ENCODE measurements around the gene CREM.
"Not testable (repeated sequence)": the region's sequence is repeated elsewhere in the genome, so short reads cannot be mapped to it uniquely, and the experiment has no call there.

CREM gene

GRCh38 chr10:35194471-35194870, 67.8 kb downstream of the CREM start:
- no peak for DNase-seq (ENCODE audit: low spot score)

GRCh38 chr10:35194906-35195305, 68.3 kb downstream of the CREM start:
- no peak for DNase-seq (ENCODE audit: low spot score)

DNA sequence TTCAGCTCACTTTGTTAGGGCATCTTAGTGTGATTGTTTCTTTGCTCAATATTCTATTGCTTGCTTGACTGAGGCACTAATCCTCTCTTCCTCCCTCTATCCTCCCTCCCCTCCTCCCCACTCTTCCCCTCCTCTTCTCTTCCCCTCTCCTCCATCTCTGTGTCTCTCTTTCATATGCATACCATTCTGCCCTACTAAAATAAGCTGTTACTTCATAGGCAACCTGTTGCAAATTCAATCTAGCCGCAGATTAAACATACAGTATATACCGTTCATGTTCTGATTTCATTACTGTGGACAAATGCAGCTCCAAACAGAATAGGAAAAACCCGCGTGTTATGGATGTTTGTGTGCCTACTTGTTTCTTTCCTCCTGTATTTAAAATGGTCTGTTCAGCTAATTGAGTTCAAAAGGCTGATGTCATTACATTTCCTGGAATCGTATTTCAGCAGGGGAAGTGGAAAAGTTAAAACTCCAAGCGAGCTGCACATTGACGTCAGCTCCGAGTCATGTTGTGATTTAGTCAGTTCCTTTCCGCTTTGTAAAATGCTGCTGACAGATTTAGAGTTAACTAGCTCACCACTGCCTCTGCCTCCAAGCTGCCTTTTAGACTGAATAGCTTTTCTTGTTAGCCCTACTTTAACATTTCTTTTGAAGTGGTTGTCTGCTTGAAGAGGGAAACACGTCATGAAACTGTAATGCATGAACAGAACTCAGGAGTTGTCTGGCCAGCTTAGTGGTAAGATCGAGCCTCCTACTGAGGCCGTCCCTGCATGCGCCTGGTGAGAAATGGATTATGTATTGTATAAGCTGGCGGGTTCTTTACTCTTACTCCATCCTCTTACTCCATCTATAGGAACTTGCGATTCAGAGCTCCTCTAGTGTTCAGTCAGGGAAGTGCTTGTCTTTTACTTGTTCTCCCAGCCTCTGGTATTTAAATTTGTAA, 69.0 kb downstream of the CREM start:
- DNase-seq (ENCODE audit: low spot score): peak; percentile 60

DNA sequence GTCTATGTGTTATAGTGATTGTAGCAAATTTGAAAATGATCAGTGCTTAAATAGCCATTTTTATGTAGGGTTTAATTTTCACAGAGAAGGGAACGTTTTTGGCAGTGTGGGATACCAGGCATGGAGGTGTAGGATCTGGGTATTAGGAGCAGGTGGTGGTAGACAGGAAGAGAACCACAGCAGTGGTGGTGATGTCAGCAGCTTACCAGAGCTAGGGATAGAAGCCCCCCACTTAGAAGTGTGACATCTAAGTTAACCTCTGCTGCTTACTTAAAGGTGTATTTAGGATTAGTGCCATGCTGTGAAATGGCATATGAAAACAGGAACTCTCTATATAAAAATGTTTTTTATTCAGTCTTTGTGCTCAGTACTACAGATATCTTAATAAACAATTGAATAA, 73.8 kb downstream of the CREM start:
- DNase-seq (ENCODE audit: low spot score): no peak

DNA sequence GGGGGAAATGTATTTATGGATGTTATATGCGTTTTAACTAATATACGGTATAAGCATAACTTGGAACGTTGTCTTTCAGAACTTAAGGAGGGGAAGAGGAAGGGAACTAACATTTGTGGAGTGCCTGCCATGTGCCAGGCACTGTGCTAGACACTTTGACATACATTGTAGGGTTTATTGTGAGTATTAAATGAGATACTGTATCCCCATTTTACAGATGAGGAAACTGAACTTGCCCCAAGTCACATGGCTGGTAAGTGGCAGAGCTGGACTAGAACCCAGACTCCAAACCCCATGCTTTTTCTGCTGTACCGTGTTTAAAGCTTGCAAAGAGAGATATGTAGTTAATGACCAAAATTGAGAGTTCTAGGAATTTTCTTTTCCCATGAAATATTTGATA, 74.6 kb downstream of the CREM start:
- no peak for DNase-seq (ENCODE audit: low spot score)

DNA sequence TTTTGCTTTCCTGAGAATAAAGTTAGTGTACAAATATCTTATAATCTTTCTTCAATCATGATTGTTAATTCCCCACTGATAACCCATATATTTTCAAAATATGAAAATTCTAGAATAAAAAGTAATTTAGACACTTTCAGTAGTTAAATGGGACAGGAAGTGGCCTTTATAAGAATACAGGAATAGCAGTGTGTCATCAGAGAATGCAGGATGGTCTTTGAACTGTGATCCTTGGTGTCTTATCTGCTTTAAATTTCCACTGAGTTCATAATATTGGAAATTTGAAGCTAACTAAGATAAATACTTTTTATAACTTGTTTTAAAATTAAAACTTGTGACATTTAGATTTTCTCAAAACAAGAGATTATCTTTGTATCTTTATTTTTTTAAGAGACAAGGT, 75.4 kb downstream of the CREM start:
- no peak for DNase-seq (ENCODE audit: low spot score)

GRCh38 chr10:35203745-35204144, 77.1 kb downstream of the CREM start:
- no peak for DNase-seq (ENCODE audit: low spot score)

DNA sequence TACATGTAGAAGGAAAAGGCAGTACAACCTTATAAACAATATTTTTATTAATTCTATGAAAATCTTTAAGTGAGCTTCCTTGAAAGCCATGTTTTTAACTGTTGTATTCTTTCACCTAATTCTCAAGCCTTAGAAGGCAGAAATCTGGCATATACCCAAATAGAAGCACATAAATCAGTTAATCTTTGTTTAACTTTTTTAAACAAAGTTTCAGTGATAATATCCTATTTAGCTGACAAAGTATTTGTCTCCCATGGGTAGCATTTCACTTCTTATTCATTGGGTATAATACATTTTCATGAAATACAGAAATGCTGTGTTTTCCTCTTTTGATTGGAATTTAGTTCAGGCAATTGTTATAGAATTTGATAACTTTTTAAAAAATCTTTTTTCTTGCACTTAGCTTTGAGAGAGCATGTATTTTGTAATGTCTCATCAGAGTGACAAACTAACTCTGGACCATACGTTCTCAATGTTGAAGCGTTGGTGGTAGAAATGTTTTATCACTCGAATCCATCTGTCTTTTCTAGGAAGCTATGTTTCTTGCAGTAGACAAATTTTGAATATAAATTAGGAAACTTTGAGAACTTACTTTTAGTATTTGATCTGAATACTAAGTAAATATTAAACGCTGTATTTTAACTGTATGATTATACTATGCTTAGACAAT, 78.1 kb downstream of the CREM start:
- DNase-seq (ENCODE audit: low spot score): no peak

GRCh38 chr10:35206274-35206673, 79.6 kb downstream of the CREM start:
- no peak for DNase-seq (ENCODE audit: low spot score)

- DNase-seq (ENCODE audit: low spot score): no peak
Measured at GRCh38 chr10:35208536-35208935, 81.9 kb downstream of the CREM start.

DNA sequence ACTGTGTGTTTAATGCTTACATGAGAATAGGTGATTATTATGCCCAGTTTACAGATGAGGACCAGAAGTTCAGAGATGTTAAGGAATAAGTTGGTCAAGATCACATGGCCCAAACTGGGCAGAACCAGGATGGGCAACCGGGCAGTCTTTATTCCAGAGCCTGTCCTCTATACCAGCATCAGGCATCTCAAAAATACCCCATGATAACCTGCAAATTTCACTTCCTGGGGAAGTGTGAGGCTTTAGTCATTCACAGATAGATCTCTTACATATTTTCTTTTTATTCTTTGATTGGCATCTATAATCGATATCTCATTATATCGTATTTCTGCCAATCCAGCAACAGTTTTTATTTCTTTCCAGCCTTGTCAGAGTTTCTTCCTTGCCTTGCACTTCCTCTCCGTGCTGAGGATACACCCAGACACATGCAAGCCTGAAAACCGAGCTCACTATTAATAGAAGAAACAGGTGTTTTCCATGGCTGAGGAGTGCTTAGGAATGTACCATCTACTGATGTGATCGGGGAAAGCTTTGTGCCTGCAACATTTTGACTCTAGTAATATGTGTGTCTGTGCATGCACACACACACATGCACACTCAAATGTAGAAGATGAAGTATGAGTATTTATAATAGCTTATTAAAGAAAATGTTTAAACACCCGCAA, 82.4 kb downstream of the CREM start:
- DNase-seq (ENCODE audit: low spot score): no peak

- no peak for DNase-seq (ENCODE audit: low spot score)
Measured at GRCh38 chr10:35210961-35211360, 84.3 kb downstream of the CREM start.

DNA sequence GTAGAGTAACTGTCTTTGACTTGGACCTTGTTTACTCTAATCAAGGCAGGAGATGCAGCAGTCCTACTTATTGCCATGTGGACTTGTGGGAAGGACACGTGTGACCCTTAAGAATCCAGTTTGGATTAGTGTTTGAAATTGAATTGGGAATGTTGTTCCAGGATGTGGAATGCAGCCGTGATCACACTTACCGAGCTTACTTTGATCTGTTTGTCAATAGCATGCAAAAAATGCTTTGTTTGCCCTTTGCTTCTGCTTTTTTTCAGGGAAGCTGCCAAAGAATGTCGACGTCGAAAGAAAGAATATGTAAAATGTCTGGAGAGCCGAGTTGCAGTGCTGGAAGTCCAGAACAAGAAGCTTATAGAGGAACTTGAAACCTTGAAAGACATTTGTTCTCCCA, 84.7 kb downstream of the CREM start:
- DNase-seq (ENCODE audit: low spot score): no peak

DNA sequence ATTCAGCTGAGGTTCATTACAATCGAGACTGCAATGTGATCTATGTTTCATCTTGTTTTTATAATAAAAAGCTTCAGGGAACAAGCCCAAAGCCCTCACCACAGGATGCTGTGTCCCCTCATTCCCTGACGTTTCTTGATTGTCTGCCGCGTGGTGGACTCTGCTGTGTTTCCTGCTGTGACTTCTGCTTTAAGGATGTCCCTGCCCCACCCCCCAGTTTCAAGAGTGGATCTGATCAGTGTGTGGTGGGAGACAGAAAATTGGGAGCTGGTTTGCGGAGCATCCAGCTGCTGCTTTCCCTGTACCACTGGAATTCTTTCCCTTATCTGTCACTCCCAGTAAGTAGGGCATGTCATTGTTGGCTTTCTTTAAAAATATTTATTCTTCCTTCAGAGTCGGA, 86.2 kb downstream of the CREM start:
- no peak for DNase-seq (ENCODE audit: low spot score)

GRCh38 chr10:35213699-35214098, 87.1 kb downstream of the CREM start:
- no peak for DNase-seq (ENCODE audit: low spot score)

DNA sequence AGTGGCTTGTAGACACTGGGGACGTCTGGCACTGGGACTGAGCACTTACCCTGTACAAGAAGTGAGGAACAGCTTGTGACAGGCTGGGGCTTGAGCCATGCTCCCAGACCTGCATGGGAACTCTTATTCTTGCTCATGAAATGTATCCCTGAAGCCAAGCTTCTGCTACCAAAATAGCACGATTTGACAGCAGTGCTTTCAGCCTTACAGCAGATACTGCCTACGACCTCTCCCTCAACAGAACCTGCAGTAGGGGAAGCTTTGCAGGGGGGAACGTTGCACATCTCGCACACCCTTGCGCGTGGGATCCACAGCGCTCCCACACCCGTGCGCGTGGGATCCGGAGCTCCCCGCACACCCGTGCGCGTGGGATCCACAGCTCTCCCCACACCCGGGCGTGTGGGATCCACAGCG, 88.0 kb downstream of the CREM start:
- no peak for DNase-seq (ENCODE audit: low spot score)

GRCh38 chr10:35215107-35215506, 88.5 kb downstream of the CREM start:
- no peak for DNase-seq (ENCODE audit: low spot score)

- no peak for DNase-seq (ENCODE audit: low spot score)
Measured at GRCh38 chr10:35216303-35216905, 89.8 kb downstream of the CREM start.

- not testable (repeated sequence) for DNase-seq (ENCODE audit: low spot score)
Measured at GRCh38 chr10:35216956-35217355, 90.3 kb downstream of the CREM start.

DNA sequence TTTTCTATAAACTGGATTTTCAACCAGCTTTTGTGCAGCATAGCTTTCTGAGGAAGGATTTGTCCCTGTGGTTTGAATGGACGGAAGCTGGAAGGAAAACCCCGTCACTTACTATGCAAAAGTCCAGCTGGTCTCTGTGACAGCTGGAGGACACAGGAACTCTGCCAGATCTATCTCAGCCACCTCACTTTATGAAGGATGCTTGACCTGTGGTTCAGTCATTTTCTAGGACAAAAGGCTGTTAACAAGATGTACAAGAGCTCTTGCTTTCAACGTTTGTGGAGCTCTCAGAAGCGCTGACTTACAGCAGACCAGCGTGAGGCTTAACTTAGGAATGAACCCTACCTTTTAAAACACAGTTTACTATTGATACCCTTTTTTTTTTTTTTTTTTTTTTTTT, 90.8 kb downstream of the CREM start:
- DNase-seq (ENCODE audit: low spot score): no peak

DNA sequence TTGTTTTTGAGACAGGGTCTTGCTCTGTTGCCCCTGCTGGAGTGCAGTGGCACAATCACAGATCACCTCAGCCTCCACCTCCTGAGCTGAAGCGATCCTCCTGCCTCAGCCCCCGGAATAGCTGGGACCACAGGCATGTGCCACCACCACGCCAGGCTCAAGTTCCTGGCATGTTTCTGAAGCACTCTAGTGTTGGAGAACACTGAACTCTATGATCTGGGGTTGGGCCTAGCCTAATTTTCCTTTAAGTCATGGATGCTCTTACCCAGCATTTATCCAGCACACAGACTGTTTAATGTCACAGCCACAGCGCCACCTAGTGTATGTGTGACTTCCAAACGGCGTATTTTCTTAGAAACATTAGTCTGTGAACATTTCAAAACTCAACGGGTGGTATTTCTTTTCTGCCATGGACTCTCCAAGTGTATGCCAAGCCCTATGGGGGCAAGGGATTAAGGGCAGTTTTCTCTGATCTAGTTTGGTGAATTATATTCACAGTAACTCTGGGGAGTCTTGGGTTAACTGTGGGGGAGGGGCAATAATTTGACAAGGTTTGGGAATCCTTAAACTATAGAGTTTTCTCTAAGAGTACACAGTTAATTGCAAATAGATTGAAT, 91.8 kb downstream of the CREM start:
- DNase-seq (ENCODE audit: low spot score): peak; percentile 72

DNA sequence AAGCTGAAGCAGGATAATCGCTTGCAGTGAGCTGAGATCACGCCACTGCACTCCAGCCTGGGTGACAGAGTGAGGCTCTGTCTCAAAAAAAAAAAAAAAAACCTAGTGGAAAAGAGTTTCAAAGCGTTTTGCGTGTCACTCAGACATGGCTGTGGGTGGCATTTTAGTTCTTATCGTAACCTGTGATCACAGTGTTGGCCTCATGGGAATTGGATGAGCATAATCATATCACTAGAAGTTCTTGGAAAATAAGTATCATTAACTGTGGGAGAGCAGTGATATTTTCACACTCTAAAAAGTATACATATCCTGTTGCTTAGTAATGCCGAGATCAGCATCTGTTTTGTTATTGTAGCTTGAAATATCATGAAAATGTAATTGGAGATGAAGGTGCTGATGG, 92.6 kb downstream of the CREM start:
- DNase-seq (ENCODE audit: low spot score): no peak
